A673 (cell line): ENCODE results near the gene MEGF11. TPM values are rescaled to one million over a fixed set of nuclear protein-coding genes. Genes with fewer than 3 reads are reported as not detected.

Experiments used
- BruUV-seq: library from RNA; stranded (reverse); fragments of 400-500 nt; replicated peaks from 2 replicates; lab custom pipeline; 2021; lab: Mats Ljungman, UMichigan
- CTCF ChIA-PET: fragments of 300-600 bp; sonication (Branson Sonifier 250); formaldehyde crosslinking; loops from one replicate; lab custom pipeline; 2022; ENCODE audit warnings: antibody characterized with exemption; lab: Charles Lee
- POLR2A ChIA-PET: fragments of 300-600 bp; sonication (Branson Sonifier 250); formaldehyde crosslinking; loops from one replicate; lab custom pipeline; 2022; ENCODE audit warnings: antibody characterized with exemption; ENCODE audit not compliant: low non-redundant PET; lab: Charles Lee
- DNase-seq: peaks from one replicate; pipeline ENCODE4 v3.0.0-alpha.2; 2015; ENCODE audit warnings: low spot score
- H3K27ac ChIP-seq: fragments of 200-600 bp; sonication (generic); 2 replicates; pipeline ENCODE4 v1.5.1; 2016; ENCODE audit warnings: mixed run types, low read depth, mild to moderate bottlenecking, mixed read lengths, antibody characterized with exemption, low read length; ENCODE audit not compliant: poor library complexity, severe bottlenecking
- H3K27me3 ChIP-seq: fragments of 200-600 bp; sonication (generic); replicated peaks from 2 replicates; pipeline ENCODE4 v1.6.1; 2017; ENCODE audit warnings: mixed run types, low read depth, mild to moderate bottlenecking, mixed read lengths, antibody characterized with exemption, low read length; ENCODE audit not compliant: insufficient read depth, poor library complexity
- H3K36me3 ChIP-seq: fragments of 200-600 bp; sonication (generic); 2 replicates; pipeline ENCODE4 v1.6.1; 2016; ENCODE audit warnings: mixed run types, mild to moderate bottlenecking, mixed read lengths, antibody characterized with exemption, low read length; ENCODE audit not compliant: insufficient read depth, poor library complexity, severe bottlenecking
- H3K4me1 ChIP-seq: fragments of 200-600 bp; sonication (generic); 2 replicates; pipeline ENCODE4 v1.6.1; 2017; ENCODE audit warnings: mixed run types, mild to moderate bottlenecking, mixed read lengths, antibody characterized with exemption, low read length; ENCODE audit not compliant: insufficient read depth, poor library complexity, severe bottlenecking
- H3K4me3 ChIP-seq: fragments of 200-600 bp; sonication (generic); 2 replicates; pipeline ENCODE4 v1.5.1; 2016; ENCODE audit warnings: low read depth, mixed run types, mild to moderate bottlenecking, mixed read lengths, low read length; ENCODE audit not compliant: poor library complexity, severe bottlenecking
- H3K9me3 ChIP-seq: fragments of 200-600 bp; sonication (generic); 2 replicates; pipeline ENCODE4 v1.6.1; 2016; ENCODE audit warnings: mixed run types, low read depth, mild to moderate bottlenecking, mixed read lengths, antibody characterized with exemption, low read length; ENCODE audit not compliant: poor library complexity, severe bottlenecking
- CTCF ChIP-seq: fragments of 300-800, 200-600 bp; sonication (generic); conservative IDR thresholded peaks from 2 replicates; pipeline ENCODE4 v1.5.1; 2017; ENCODE audit warnings: low read depth, mild to moderate bottlenecking, antibody characterized with exemption, low read length, moderate library complexity, mixed read lengths
- EZH2 ChIP-seq: fragments of 200-600 bp; sonication (generic); IDR thresholded peaks from 2 replicates; pipeline ENCODE4 v1.6.1; 2017; ENCODE audit warnings: borderline replicate concordance, low read depth, mild to moderate bottlenecking, mixed read lengths, antibody characterized with exemption, low read length; ENCODE audit not compliant: poor library complexity, severe bottlenecking
- intact Hi-C: fragments of 100-400 bp; cut with micrococcal nuclease; formaldehyde crosslinking; loops from one replicate; pipeline ENCODE4 v1.10.0; 2022; ENCODE audit not compliant: unreplicated experiment
- total RNA-seq: library from RNA; stranded (reverse); gene quantifications from 2 replicates; pipeline ENCODE4 v1.2.3, GENCODE V29; 2021

MEGF11 gene
- total RNA-seq, 1 experiment from 2014 or later, result 0.43 TPM

GRCh38 chr15:66046326-66046725, 207.2 kb downstream of the MEGF11 start:
- DNase-seq, result no peak
- BruUV-seq, result no TSS peak
- Histone ChIP-seq H3K9me3 (no peaks in the 10 kb centered on the region), H3K4me1 (no peaks in the 10 kb centered on the region), H3K27me3 (peaks cover 29% of the 10 kb centered on the region), H3K27ac (no peak overlapping the region), H3K36me3 (no peaks in the 10 kb centered on the region), H3K4me3 (no peak overlapping the region)
- TF ChIP-seq CTCF (no peak), EZH2 (no peak)
- intact Hi-C loops, result no loop called here
- POLR2A ChIA-PET, result no interaction called here
- CTCF ChIA-PET, result no interaction called here

DNA sequence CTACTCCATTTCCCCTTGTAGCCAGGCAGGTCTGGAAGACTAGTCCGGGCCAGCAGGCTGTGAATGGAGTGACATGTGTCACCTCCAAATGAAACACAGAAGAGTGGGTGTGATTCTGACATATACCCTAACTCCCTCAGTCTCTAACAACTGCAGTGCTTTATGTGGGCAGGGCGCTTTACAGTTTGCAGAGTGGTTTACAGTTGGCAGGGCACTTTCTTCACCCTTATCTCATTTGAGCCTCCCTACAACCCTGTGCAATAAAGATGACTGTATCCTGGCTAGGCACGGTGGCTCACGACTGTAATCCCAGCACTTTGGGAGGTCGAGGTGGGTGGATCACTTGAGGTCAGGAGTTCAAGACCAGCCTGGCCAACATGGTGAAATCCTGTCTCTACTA, 208.0 kb downstream of the MEGF11 start:
- intact Hi-C loops, result no loop called here
- CTCF ChIA-PET, result no interaction called here
- Histone ChIP-seq H3K36me3 (no peaks in the 10 kb centered on the region), H3K27ac (no peak overlapping the region), H3K9me3 (no peaks in the 10 kb centered on the region), H3K4me3 (no peak overlapping the region), H3K27me3 (peaks cover 37% of the 10 kb centered on the region), H3K4me1 (no peaks in the 10 kb centered on the region)
- DNase-seq, result no peak
- POLR2A ChIA-PET, result no interaction called here
- TF ChIP-seq CTCF, result no peak
- no peak for TF ChIP-seq EZH2
- BruUV-seq, result no TSS peak

DNA sequence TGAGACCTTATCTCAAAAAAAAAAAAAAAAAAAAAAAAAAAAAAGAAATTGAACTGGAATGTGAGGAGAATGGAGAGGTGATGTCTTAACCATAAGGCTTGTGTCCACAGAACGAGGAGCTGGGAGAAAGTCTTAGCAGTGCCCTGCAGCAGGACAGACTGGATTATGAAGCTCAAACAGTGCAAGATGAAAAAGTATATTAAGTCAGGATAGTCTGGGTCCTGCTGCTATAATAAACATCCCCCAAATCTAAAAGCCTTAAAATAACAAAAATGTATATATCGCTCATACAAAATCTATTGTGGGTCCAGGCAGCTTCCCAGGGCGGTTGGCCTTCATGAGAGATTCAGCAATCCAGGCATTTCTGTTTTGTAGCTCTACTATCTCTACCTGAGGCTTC, 208.7 kb downstream of the MEGF11 start:
- intact Hi-C loops, result no loop called here
- CTCF ChIA-PET, result interaction anchor here (0.6 kb wide), 1 partner anchor 187 kb away, joined by 6 read pairs; no protein-coding TSS in a partner anchor

More for the DNA sequence above, 208.7 kb downstream of the MEGF11 start:
- no peaks in the 10 kb centered on the region for H3K4me1 ChIP-seq
- H3K4me3 ChIP-seq, result no peak overlapping the region
- no peak for DNase-seq
- H3K36me3 ChIP-seq, result no peaks in the 10 kb centered on the region
- POLR2A ChIA-PET, result interaction anchor here (0.6 kb wide), 1 partner anchor 92 kb away, joined by 22 read pairs; no protein-coding TSS in a partner anchor
- peaks cover 42% of the 10 kb centered on the region for H3K27me3 ChIP-seq
- H3K27ac ChIP-seq, result no peak overlapping the region
- H3K9me3 ChIP-seq, result no peaks in the 10 kb centered on the region
- no peak for TF ChIP-seq CTCF
- TF ChIP-seq EZH2, result no peak
- BruUV-seq, result no TSS peak
